Measurements from ENCODE around the gene ZCCHC24. TPM values are rescaled to one million over a fixed set of nuclear protein-coding genes. Genes with fewer than 3 reads are reported as not detected.

Gene ZCCHC24
- polyA plus RNA-seq, 1 donor = 19.8 TPM

GRCh38 chr10:79473496-79474095, 28.2 kb upstream of the ZCCHC24 start:
- no peak for DNase-seq

GRCh38 chr10:79472951-79473350, 27.5 kb upstream of the ZCCHC24 start:
- DNase-seq = no peak

GRCh38 chr10:79472449-79472848, 27.0 kb upstream of the ZCCHC24 start:
- DNase-seq = no peak

DNA sequence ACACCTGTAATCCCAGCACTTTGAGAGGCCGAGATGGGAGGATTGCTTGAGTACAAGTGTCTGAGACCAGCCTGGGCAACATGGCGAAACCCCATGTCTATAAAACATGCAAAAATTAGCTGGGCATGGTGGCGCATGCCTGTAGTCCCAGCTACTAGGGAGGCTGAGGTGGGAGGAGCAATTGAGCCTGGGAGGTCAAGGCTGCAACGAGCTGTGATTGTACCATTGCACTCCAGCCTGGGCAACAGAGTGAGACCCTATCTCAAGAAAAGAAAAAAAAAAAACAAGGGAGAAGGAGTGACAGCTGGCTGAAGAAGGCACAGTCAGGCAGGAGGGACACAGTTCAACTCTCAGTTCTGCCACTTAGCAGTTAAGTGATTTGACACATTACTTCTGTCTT, 26.4 kb upstream of the ZCCHC24 start:
- DNase-seq = no peak

DNA sequence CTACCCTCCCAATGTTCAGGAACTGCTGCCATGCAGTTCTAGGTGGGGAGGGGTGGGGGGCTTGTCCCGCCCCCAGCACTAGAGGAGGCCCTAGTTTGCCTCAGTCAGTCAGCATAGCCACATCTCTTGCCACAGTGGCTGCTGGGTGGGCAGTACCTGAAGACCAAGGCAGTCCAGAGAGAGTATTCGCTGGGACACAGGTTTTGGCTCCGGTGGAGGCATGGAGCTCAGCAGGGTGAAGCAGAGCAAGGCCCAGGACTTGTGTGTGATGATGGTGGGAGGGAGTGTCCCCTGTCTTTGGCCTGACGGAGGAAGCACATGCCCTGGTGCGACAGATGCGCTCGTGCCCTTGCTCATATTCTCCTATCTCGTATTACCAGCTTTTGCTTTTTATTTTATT, 24.7 kb upstream of the ZCCHC24 start:
- no peak for DNase-seq

GRCh38 chr10:79468841-79469585, 23.6 kb upstream of the ZCCHC24 start:
- no peak for DNase-seq

DNA sequence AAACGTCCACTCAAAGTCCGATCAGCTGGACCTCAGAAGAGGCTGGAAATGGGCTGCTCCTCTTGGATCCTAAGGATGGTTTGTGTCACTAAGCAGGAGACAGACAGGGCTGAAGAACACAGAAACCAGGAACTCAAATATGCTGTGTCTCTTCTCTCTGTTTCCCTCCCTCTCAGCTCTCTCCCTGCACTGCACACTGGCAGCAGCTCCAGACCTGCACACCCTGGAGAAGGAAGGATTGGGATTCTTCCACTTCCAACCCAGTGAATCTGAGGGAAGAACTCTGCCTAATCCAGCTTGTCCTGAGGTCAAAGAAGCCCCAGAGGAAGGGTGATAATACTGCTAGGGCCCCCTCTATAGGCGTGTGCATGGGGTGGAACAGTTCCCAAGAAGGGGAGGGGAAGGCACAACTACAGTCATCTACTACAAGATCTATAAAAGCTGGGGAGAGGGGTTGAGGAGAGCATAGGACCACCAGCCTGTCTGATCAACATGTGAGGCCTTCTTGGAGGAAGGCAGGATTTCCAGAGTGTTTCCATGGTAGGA, 22.7 kb upstream of the ZCCHC24 start:
- no peak for DNase-seq

- DNase-seq = no peak
Measured at GRCh38 chr10:79465341-79465740, 19.9 kb upstream of the ZCCHC24 start.

- DNase-seq = no peak
Measured at GRCh38 chr10:79463578-79464496, 18.4 kb upstream of the ZCCHC24 start.

DNA sequence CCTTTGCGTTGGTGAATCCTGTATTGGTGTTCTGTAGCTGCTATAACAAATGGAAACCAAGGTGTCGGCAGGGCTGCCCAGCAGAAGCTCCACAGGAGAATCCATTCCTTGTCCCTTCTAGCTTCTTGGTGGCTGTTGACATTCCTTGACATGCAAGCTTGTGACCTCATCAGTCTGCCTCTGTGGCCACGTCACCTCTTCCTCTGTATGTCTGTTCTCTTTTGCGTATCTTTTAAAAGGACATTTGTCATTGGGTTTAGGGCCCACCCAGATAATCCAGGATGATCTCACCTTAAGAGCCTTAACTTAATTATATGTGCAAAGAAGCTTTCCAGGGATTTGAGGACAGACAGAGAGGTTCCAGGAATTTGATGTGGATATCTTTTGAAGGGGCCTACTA, 15.3 kb upstream of the ZCCHC24 start:
- no peak for DNase-seq

DNA sequence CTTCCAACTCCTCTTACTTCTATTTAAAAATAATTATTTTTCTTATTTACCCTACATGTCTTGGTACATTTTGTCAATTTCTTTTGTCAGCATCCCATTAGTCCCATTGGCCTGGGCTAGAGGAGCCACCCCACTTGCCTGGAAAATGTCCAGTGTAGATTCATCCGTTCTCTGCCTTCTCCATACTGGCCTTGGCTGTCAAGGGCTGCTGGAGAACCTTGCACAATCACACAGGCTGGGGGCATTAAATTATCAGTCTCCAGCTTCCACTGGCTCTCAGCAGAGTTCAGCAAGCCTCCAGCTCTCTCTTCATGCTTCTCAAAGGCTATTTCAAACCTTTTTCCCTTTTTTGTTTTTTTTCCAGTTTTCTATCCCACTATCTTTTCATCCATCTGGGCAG, 13.8 kb upstream of the ZCCHC24 start:
- no peak for DNase-seq

GRCh38 chr10:79458483-79458882, 13.1 kb upstream of the ZCCHC24 start:
- DNase-seq = no peak

- DNase-seq = no peak
Measured at GRCh38 chr10:79457256-79457785, 11.9 kb upstream of the ZCCHC24 start.

- DNase-seq = no peak
Measured at GRCh38 chr10:79454259-79454658, 8.8 kb upstream of the ZCCHC24 start.

- DNase-seq = no peak
Measured at GRCh38 chr10:79453392-79453791, 8.0 kb upstream of the ZCCHC24 start.

DNA sequence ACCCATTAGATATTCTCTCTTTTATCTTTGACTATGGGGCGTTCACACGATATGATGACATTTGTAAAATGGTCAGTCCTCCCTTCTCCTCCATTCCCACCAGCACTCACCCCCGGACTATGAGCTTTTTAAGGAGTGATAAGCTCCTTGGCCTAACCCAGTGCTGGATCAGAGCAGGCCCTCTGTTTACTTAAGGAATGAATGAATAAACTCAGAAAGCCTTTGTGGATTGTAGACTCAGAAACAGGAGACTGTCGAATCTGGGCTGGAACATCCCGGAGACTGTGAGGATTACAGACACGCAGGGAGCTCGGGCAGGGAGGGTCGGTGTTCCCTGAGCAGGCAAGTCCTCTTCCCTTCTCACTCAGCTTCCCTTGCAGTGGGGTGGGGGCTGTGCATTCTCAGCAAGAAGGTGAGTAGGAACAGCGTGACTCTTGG, 6.8 kb upstream of the ZCCHC24 start:
- no peak for DNase-seq

DNA sequence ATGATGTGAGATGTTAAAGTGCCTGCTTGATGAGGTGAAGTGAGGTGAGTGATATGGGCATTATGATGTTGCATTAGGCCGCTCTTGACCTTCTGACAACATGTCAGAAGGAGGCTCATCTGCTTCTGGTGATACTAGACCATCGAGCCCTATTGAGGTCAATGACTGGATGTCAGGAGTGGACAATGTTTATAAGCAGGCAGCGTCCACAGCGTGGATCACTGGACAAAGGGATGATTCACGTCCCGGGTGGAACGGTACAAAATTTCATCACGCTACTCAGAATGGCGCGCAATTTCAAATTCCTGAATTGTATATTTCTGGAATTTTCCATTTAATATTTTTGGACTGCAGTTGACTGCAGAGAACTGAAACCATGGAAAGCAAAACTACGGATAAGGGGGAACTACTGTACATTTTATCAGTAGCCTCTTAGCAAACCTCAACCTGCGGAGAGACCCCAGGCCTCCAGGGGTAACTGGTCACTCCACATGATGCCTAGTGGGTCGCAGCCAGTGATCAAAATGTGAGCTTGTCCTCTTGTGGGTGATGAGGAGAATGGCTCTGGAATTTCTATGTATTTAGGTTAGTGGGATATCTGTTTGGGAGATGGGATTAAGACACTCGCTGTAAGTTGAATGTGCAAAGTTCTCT, 5.7 kb upstream of the ZCCHC24 start:
- DNase-seq = no peak

- DNase-seq = peak; percentile 35
Measured at GRCh38 chr10:79449181-79450146, 4.0 kb upstream of the ZCCHC24 start.

DNA sequence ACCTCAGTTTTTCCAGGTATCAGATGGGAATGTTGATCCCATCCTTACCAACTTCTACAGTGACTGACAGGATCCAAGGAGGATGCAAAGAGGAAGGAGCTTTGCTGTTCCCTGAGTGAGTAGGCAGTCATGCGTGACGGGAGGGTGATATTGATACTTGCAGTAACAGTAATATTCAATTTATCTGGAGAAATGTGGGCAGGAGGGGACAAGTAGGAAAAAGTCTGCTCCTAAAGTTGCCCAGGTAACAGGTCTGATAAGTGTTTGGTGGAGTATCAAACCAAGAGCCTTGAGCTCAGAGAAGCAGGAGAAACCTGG, 3.3 kb upstream of the ZCCHC24 start:
- DNase-seq = no peak

- DNase-seq = no peak
Measured at GRCh38 chr10:79447911-79448731, 2.7 kb upstream of the ZCCHC24 start.
